Measurements from ENCODE around the gene IL1RAP.

The IL1RAP gene

GRCh38 chr3:190596349-190597285, 82.7 kb downstream of the IL1RAP start:
- Mint-ChIP-seq H3K36me3 (ENCODE audit: low read depth) (peaks cover 6% of the 10 kb centered on the region), H3K27me3 (ENCODE audit: low read depth, poor library complexity) (no peaks in the 10 kb centered on the region), H3K9me3 (no peaks in the 10 kb centered on the region), H3K27ac (no peak overlapping the region), H3K4me1 (peaks cover 14% of the 10 kb centered on the region), H3K4me3 (no peak overlapping the region)
- TF ChIP-seq CTCF (IDR thresholded peaks at IDR 0.05): no peak
- DNase-seq: no peak

- no peaks in the 10 kb centered on the region for H3K27me3 Mint-ChIP-seq (ENCODE audit: low read depth, poor library complexity)
- peaks cover 14% of the 10 kb centered on the region for H3K4me1 Mint-ChIP-seq
- H3K4me3 Mint-ChIP-seq: no peak overlapping the region
- no peak for DNase-seq
- no peaks in the 10 kb centered on the region for H3K9me3 Mint-ChIP-seq
- no peak overlapping the region for H3K27ac Mint-ChIP-seq
- no peak for TF ChIP-seq CTCF (IDR thresholded peaks at IDR 0.05)
- H3K36me3 Mint-ChIP-seq (ENCODE audit: low read depth): peaks cover 6% of the 10 kb centered on the region
These were observed 83.4 kb downstream of the IL1RAP start for GRCh38 chr3:190597291-190597690.

GRCh38 chr3:190601622-190602021, 87.7 kb downstream of the IL1RAP start:
- Mint-ChIP-seq H3K4me1 (peaks cover 14% of the 10 kb centered on the region), H3K4me3 (no peak overlapping the region), H3K27me3 (ENCODE audit: low read depth, poor library complexity) (no peaks in the 10 kb centered on the region), H3K27ac (no peak overlapping the region), H3K9me3 (peaks cover 14% of the 10 kb centered on the region), H3K36me3 (ENCODE audit: low read depth) (peaks cover 30% of the 10 kb centered on the region)
- no peak for DNase-seq
- no peak for TF ChIP-seq CTCF (IDR thresholded peaks at IDR 0.05)

- no peak overlapping the region for H3K27ac Mint-ChIP-seq
- DNase-seq: no peak
- no peak overlapping the region for H3K4me3 Mint-ChIP-seq
- peaks cover 1% of the 10 kb centered on the region for H3K4me1 Mint-ChIP-seq
- H3K27me3 Mint-ChIP-seq (ENCODE audit: low read depth, poor library complexity): peaks cover 2% of the 10 kb centered on the region
- no peak for TF ChIP-seq CTCF (IDR thresholded peaks at IDR 0.05)
- peaks cover 31% of the 10 kb centered on the region for H3K36me3 Mint-ChIP-seq (ENCODE audit: low read depth)
- H3K9me3 Mint-ChIP-seq: peaks cover 14% of the 10 kb centered on the region
These were observed 91.5 kb downstream of the IL1RAP start for GRCh38 chr3:190605385-190605784.

- no peaks in the 10 kb centered on the region for H3K4me1 Mint-ChIP-seq
- H3K27ac Mint-ChIP-seq: no peak overlapping the region
- H3K4me3 Mint-ChIP-seq: no peak overlapping the region
- no peak for TF ChIP-seq CTCF (IDR thresholded peaks at IDR 0.05)
- H3K27me3 Mint-ChIP-seq (ENCODE audit: low read depth, poor library complexity): peaks cover 2% of the 10 kb centered on the region
- H3K9me3 Mint-ChIP-seq: peaks cover 14% of the 10 kb centered on the region
- no peak for DNase-seq
- H3K36me3 Mint-ChIP-seq (ENCODE audit: low read depth): peaks cover 31% of the 10 kb centered on the region
These were observed 92.7 kb downstream of the IL1RAP start for GRCh38 chr3:190606596-190606995.

- Mint-ChIP-seq H3K4me3 (no peak overlapping the region), H3K27me3 (ENCODE audit: low read depth, poor library complexity) (peaks cover 2% of the 10 kb centered on the region), H3K27ac (no peak overlapping the region), H3K9me3 (peaks cover 14% of the 10 kb centered on the region), H3K36me3 (ENCODE audit: low read depth) (peaks cover 31% of the 10 kb centered on the region), H3K4me1 (no peaks in the 10 kb centered on the region)
- no peak for TF ChIP-seq CTCF (IDR thresholded peaks at IDR 0.05)
- no peak for DNase-seq
These were observed 93.1 kb downstream of the IL1RAP start for GRCh38 chr3:190607021-190607420.

Data from nephron progenitor cell (in vitro differentiated cells).